HG03460 (cell line): ENCODE results near the gene TSEN2.
"Not testable (repeated sequence)": the region's sequence is repeated elsewhere in the genome, so short reads cannot be mapped to it uniquely, and the experiment has no call there.

Source experiments
- ATAC-seq: cut with Tn5 transposase; IDR thresholded peaks from one replicate; pipeline ENCODE4 v1.9.1; 2021; ENCODE audit not compliant: unreplicated experiment

TSEN2 gene

DNA sequence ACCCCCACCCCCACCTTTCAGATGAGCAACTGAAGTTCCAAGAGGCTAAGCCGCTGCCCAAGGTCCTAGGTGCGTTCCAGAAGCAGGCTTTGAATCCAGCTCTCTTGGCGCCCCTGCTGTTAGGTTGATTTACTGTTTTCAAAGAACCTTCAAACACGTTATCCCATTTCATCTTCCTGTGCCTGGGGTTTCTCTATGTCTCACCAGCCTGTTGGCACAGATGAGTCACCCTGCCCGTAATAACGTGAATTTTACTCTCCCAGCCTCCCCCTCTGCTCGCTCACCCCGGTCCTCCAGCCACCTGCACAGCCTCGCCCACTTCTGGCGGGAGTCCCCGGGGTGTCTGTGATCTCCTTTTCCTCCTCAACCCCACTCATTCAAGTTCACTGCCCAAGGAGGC is 13.0 kb upstream of the TSEN2 start:
- no peak for ATAC-seq

DNA sequence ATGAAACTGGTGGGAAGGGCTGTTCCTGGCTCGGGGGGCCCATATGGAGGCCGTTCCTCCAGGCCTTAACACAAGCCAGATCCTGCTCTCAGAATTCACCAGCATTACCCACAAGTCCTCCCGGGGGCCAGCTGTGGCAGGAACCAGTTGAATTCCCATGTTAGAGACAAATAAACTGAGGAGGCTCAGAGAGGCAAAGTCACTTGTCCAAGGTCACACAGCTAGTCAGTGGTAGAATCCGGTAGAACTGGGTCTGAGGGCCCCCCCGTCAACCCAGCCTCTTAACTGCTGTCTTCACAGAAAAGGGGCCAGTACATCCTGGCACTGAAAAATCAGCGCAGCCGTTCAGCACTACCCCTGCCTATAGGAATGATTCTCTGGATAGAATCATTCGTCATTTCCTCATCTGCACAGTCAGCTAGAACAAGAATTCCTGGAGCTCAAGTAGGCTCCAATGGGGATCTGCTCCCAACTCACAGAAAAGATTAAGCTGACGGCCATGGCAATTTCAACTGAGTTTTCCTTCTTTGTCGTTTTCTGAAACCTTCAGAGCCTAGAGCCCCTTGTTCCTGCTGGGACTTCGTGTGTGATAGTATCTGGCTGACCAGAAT is 12.2 kb upstream of the TSEN2 start:
- ATAC-seq, result no peak

DNA sequence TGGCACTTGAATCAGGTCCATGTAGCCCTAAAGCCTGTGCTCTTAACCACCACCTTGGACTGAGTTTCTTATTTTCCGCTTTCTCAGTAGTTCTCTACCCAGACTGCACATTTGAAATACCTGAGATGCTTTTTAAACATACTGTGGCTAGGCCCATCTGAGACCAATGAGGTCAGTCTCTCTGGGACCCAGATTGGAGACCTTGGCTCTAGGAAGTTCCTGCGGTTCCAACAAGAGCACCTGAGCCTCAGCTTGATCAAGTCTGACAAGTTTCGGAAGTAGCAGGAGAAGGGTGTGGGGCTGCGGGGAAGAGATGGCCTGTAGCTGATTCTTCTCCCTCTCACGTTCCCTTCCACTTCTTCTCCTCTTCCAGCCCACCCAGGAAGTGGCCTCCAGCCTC is 11.5 kb upstream of the TSEN2 start:
- no peak for ATAC-seq

DNA sequence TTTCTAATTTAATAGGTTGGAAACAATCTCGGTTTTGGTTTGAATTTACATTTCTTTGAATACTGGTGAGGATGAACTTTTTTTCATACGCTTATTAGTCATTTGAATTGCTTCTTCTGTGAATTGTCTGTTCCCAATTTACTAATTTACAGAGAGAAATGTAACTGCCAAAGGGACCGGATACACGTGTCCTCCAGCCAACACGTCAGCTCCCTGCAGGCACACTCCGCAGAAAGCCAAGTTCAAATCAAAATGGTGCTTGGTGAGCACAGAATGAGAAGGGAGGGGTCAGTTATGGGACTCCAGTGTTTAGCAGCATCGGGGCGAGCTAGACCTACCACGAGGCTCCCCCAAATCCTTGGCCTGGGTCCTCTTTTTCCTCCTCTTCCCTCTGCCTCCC is 10.8 kb upstream of the TSEN2 start:
- ATAC-seq, result no peak

DNA sequence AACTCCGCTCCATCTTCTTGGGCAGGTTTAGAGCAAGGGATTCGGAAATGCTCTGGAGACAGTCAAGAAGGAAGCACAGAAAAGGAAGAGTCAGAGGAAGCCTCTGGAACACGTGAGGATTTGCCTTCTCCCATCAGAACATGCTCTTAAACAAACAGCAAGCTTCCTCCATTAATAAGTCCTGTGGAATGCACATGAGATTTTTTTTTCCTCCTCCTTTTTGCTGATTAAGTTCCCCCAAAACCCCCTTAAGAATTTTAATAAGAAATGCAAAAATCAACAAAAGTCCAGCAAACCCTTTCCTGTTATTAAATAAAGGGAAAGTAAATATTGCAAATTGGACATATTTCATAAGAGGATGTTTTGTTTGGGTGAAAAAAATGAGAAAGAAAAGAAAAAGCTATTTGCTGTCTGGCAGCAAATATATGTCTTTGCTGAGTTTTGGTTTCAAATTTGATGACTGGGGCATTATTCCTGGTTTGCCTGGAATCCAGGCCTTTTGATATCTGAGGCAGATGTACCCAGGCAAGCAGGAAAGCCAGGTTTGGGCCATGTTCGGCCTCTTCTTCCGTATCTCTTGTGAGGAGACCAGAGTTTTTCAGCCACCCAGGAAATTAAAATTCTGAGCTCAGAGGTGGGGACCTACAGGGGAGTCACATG is 7.9 kb upstream of the TSEN2 start:
- ATAC-seq, result no peak

DNA sequence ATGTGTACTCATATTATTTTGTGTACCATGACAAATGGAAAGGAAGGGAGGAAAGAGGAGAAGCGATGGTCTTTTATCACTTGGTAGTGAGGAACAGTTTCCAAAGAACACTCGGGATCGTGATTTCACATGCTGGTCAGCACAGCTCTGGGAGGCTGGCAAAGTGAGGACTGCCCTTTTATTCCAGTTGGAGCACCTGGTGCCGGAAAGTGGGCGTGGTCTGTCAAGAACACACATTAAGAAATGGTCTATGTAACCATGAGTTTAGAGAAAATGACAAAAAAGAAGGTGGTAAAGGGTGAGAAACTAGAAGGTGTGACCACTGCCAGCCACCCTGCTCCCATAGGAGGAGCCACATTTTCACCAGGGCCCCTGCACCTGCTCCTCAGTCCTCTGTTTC is 7.0 kb upstream of the TSEN2 start:
- ATAC-seq, result no peak

DNA sequence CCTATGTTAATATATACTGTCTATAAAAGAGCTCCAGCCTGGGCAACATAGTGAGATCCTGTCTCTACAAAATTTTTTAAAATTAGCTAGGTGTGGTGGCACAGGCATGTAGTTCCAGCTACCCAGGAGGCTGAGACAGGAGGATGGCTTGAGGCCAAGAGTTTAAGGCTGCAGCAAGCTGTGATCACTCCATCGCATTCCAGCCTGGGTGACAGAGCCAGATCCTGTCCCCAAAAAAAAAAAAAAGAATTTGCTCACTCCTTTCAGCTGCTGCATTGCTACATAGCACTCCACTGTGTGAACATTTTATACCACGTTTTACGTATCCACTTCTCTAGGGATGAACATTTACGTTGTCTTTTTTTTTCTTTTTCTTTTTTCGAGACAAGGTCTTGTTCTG is 6.0 kb upstream of the TSEN2 start:
- ATAC-seq, result no peak

DNA sequence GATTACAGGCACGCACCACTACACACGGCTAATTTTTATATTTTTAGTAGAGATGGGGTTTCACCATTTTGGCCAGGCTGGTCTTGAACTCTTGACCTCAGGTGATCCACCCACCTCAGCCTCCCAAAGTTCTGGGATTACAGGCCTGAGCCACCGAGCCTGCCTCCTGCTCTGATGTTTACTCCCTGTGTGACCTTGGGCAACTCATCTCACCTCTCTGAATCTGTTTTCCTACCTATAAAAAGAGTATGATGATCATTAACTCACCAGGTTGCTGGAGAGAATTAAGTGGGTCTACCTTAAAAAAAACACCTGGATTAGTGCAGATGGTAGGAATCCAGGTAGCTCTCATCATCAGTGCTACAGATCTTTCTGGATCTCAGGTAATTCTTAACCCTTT is 5.1 kb upstream of the TSEN2 start:
- ATAC-seq, result not testable (repeated sequence)

DNA sequence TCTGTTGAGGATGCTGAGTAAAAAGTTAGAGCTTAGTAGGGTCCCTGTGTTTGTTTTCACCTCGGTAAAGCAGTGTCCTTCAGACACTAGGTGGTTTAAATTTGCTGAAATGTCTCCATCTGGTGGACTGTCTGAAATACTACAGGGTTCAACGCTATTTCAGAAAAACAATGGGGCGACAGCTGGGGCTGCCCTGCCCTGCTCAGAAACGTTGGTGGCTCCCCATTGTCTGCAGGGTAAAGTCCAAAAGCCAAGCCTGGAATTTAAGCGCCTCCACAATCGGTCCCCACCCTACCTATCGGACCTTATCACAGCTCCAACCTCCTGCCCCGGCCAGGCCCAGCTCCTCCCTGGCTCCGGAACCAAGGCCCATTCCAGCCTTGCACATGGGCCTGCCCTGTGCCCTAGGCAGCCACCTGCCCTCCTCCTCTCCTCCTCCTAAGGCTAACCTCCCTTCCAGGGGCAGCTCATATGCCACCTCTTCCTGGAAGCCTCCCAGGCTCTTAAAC is 4.3 kb upstream of the TSEN2 start:
- ATAC-seq, result no peak

DNA sequence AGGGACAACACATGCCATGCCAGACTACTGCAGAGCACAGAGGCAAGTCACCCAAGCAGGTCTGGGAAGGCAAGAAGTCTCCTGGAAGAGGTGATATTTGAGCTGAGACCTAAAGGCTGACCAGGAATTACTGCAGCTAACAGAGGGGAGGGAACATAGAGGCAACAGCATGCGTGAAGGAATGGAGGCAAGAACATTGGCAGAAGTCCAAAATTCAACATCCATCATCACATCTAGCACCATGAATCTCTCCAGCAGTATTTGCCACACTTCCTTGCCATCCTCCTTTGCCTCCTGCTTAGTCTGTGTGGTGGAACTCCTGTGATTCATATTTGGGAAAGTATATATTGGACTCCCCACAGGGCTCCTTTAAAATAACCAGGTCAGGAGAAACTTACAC is 870 bp upstream of the TSEN2 start:
- no peak for ATAC-seq

DNA sequence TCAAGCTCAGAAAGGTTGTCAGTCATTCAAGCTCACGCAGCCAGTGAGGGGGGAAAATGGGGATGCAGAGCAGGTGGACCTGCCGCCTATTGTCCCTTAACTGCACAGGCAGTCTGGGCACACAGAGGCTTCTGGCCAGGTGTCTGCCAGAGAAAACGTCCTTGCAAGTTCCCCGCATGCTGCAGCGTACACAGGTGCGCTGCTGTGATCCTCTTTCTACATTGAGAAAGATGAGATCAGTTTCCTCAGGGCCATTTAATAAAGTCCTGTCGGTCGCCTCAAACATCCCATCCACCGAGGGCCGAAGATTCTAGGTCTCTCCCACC is 445 bp upstream of the TSEN2 start:
- no peak for ATAC-seq

DNA sequence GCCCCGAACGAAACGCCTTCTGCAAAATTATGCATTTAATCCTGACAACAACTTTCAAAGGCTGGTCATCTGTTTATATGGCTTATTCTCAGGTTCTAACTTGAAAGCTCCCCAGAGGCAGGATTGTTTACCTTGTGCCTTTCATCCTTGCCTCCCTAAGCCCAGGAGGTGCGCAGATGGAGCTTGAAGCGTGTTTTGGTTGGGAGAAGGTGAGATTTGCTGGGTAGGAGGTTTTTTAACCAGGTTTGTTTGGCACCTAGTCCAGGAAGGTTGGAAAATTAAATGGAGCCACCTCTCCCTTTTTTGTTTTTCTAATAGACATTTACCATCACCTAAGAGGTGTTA is 675 bp downstream of the TSEN2 start:
- ATAC-seq, result no peak

DNA sequence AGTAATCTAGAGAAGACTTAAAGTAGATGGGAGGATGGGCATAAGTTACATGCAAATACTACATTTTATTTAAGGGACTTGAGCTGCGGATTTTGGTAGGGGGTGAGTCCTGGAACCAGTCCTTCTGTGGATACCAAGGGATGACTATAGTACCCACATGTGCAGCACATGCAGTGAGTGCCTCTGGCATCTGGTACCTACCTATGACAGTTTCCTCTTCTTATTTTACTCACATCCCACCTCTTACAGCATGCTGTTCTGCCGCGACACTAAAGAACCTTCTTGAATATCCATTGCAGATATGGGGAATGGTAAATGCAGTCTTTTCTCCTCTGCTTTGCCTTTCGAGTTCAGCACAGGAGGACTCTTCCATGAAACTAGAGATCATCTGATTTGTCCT is 1.7 kb downstream of the TSEN2 start:
- ATAC-seq, result no peak

DNA sequence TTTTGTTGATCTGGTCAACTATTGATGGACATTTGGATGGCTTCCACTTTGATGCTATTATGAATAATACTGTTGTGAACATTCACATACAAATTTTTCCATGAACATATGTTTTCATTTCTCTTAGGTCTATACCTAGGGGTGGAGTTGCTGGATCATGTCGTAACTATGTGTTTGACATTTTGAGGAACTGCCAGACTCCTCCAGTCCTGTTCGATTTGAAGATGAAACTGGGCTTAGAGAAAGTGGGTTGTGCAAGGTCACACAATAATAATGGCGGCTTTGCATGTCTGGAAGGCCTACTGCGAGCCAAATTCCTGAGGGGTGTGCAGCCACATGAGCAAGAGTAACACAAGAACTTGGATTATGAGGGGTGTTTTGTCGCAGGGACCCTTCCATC is 2.6 kb downstream of the TSEN2 start:
- no peak for ATAC-seq

DNA sequence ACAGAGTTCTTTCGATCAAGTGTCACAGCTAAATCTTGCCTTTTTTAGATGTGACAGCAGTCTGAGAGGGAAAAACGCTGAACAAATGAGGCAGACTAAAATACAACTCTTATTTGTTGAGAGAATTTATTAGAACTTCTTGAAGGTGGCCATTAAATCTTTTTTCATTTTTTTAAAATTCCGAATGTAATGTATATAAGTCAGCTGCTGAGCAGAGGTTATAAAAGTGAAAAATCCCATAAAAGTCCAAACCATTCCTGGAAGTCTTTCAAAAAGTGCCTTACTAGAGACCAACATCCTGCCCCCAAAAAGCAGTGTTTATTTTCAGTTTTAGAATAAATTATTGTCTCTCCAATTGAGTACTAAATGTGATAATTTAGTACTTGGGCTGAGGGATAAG is 3.1 kb downstream of the TSEN2 start:
- no peak for ATAC-seq

DNA sequence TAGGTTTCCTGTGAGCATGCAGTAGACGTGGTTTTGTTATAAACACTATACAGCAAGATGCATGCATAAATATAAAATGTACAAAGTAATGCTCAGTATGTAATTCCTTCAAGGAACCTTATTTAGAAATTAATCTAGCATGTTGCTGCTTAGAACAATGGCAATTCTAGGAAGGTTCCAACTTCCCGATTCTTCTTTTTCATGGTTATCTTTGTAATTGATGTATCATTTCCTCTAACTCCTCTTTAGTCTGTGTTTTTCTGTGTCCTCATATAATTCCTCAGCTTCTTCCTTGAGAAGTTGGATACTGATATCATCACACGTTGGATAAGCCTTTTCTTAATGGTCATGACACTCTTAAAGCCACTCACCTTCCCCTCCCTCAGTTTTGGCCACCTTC is 3.5 kb downstream of the TSEN2 start:
- no peak for ATAC-seq

DNA sequence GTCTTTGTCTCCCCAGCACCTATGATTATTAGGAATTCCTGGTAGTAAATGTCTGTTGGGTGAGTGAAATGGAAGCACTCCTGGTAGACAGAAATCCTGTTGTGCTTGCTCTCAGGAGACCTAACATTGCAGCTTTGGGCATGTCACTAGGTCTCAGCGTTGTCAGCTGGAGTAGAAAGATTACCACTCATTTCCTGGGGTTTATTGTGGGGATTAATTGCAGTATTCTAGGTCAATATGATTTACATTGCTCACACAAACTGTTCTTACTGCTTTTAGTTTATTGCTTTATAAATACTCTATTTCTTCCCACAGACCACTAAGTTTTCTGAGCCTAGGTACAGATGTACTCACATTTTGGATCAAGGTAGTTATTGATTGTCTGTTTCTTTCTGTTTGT is 5.1 kb downstream of the TSEN2 start:
- no peak for ATAC-seq

DNA sequence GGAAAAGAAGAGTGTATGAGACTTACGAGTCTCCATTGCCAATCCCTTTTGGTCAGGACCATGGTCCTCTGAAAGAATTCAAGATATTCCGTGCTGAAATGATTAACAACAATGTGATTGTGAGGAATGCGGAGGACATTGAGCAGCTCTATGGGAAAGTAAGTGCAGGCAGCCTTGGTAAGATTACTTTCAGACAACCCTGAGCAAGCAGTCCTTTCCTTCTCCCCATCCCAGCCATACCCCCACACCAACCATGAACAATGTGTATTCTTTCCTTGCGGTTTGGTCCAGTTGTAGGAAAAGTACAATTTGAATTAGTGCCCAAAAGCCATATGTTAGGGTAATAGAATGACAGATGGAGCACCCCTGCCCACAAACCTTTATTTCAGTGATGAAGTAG is 5.6 kb downstream of the TSEN2 start:
- ATAC-seq, result no peak

DNA sequence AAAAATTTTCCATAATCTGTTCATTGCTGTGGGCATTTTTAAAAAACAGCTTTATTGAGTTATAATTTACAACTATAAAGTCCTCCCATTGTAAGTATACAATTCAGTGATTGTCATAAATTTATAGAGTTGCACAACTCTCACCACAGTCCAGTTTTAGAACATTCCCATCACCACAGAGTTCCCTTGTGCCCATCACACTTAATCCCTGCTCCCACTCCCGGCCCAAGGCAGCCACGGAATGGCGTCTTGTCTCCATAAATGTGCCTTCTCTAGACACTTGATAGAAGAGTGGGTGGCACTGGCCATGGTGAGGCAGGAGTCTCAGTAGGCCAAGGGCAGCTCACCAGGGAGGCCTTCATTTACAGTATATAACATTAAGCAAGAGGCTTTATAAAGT is 6.3 kb downstream of the TSEN2 start:
- no peak for ATAC-seq

DNA sequence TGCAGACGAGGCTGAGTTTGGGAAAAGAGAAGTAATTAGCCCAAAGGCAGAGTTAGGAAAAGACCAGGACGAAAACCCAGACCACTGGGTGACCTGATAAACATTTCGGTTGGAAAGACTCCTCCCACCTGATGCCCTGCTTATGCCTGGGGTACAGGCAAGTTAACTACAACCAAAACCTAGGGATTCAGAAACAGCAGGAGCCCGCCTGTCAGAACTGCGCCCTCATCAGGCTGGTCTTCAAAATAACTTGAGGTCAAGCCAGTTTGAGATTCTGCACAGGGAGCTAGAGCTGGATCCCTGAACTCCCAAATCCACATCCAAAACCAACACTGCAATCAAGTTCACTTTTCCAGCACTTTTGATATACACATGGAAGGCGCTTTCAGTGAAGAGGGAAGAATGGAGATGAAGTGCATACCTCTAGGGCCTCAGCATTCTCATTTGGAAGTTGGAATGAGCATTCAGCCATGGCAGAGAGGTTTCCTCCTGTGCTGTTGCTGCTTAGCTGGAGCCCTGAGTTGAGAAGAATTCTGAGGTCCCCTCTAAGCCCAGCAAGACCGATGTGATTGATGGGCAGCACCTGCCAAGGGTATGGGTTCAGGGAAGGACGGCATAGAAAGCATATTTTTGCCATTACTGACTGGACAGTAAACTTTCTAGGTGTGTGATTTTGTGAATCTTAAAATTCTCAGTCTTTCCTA is 11.6 kb downstream of the TSEN2 start:
- no peak for ATAC-seq

DNA sequence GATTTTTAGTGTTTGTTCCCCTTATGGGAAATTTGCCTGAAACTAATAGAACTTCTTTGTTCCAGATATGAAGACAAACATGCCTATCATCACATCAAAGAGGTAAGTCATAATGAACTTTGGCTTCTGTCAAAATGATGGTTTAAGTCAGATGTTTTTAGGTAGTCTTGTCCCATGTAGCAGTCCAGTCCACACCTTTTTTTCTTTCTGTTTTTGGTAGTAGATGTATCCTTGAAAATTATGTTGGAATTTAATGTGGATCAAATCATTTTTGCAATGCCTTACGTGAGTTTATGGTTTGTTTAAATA is 12.1 kb downstream of the TSEN2 start:
- ATAC-seq, result no peak

DNA sequence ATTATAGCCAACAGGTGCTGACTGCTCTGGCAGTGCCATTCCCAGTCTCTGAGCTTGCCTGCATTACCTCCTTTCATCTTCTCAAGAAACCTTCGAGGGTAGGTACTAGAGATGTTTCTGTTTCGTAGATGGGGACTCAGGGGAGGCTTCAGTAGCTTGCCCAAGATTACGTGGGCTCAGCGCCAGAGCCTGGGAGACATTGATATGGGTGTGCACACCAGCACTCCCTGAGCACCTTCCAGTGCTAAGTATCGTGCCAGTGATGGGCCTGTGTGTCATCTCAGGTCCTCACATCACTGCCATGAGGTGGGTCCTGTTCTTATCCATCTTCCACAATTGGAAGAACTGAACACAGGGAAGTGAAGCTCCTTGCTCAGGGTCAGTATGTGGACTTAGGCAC is 15.2 kb downstream of the TSEN2 start:
- no peak for ATAC-seq
